Measurements from ENCODE around the gene YY1. TPM values are rescaled to one million over a fixed set of nuclear protein-coding genes. Genes with fewer than 3 reads are reported as not detected.

Gene YY1
- polyA plus RNA-seq, 1 experiment: 45.6 TPM

GRCh38 chr14:100298551-100299237, 59.8 kb downstream of the YY1 start:
- no peak for TF ChIP-seq CTCF (IDR thresholded peaks at IDR 0.05; ENCODE audit: low read depth, low read length)
- no peak overlapping the region for H3K4me3 ChIP-seq (ENCODE audit: low read depth, low read length)
- peak overlapping the region; percentile 31 for H3K27ac ChIP-seq (ENCODE audit: low read depth, low read length)
- no peak for DNase-seq (ENCODE audit: low read depth, low spot score)
- H3K27me3 ChIP-seq (ENCODE audit: control insufficient read depth, insufficient read depth, low read length): no peaks in the 10 kb centered on the region
- H3K9me3 ChIP-seq (ENCODE audit: control insufficient read depth, insufficient read depth, low read length): no peaks in the 10 kb centered on the region
- POLR2A ChIA-PET: no interaction called here
- CTCF ChIA-PET: interaction anchor here (5.0 kb wide), 1 partner anchor 13 kb away, joined by 40 read pairs; no protein-coding TSS in a partner anchor

GRCh38 chr14:100299238-100299560, 60.3 kb downstream of the YY1 start:
- Histone ChIP-seq H3K4me3 (ENCODE audit: low read depth, low read length) (no peak overlapping the region), H3K27ac (ENCODE audit: low read depth, low read length) (no peak overlapping the region), H3K9me3 (ENCODE audit: control insufficient read depth, insufficient read depth, low read length) (no peaks in the 10 kb centered on the region), H3K27me3 (ENCODE audit: control insufficient read depth, insufficient read depth, low read length) (no peaks in the 10 kb centered on the region)
- no peak for DNase-seq (ENCODE audit: low read depth, low spot score)
- TF ChIP-seq CTCF (IDR thresholded peaks at IDR 0.05; ENCODE audit: low read depth, low read length): no peak
- CTCF ChIA-PET: no interaction called here
- POLR2A ChIA-PET: no interaction called here

GRCh38 chr14:100302616-100303015, 63.7 kb downstream of the YY1 start:
- ChIA-PET POLR2A (no interaction called here), CTCF (interaction anchor here (0.6 to 3.2 kb wide), 14 partner anchors 8 to 83 kb away, joined by 3 to 11 read pairs (median 4); a partner anchor contains a TSS)
- DNase-seq (ENCODE audit: low read depth, low spot score): no peak
- H3K27me3 ChIP-seq (ENCODE audit: control insufficient read depth, insufficient read depth, low read length): no peaks in the 10 kb centered on the region
- no peak overlapping the region for H3K4me3 ChIP-seq (ENCODE audit: low read depth, low read length)
- H3K9me3 ChIP-seq (ENCODE audit: control insufficient read depth, insufficient read depth, low read length): peaks cover 5% of the 10 kb centered on the region; the same call in 1 of the 2 replicates
- TF ChIP-seq CTCF (IDR thresholded peaks at IDR 0.05; ENCODE audit: low read depth, low read length): no peak
- no peak overlapping the region for H3K27ac ChIP-seq (ENCODE audit: low read depth, low read length)

GRCh38 chr14:100303179-100303578, 64.2 kb downstream of the YY1 start:
- peak; percentile 78 for TF ChIP-seq CTCF (IDR thresholded peaks at IDR 0.05; ENCODE audit: low read depth, low read length)
- Histone ChIP-seq H3K9me3 (ENCODE audit: control insufficient read depth, insufficient read depth, low read length) (peaks cover 5% of the 10 kb centered on the region; the same call in 1 of the 2 replicates), H3K4me3 (ENCODE audit: low read depth, low read length) (no peak overlapping the region), H3K27ac (ENCODE audit: low read depth, low read length) (no peak overlapping the region), H3K27me3 (ENCODE audit: control insufficient read depth, insufficient read depth, low read length) (no peaks in the 10 kb centered on the region)
- POLR2A ChIA-PET: interaction anchor here (0.9 kb wide), 1 partner anchor 531 kb away, joined by 3 read pairs; no protein-coding TSS in a partner anchor
- no peak for DNase-seq (ENCODE audit: low read depth, low spot score)
- CTCF ChIA-PET: interaction anchor here (0.6 to 3.2 kb wide), 14 partner anchors 9 to 83 kb away, joined by 3 to 11 read pairs (median 4); a partner anchor contains a TSS

GRCh38 chr14:100303925-100304324, 65.0 kb downstream of the YY1 start:
- TF ChIP-seq CTCF (IDR thresholded peaks at IDR 0.05; ENCODE audit: low read depth, low read length): no peak
- Histone ChIP-seq H3K27me3 (ENCODE audit: control insufficient read depth, insufficient read depth, low read length) (no peaks in the 10 kb centered on the region), H3K9me3 (ENCODE audit: control insufficient read depth, insufficient read depth, low read length) (peaks cover 5% of the 10 kb centered on the region; the same call in 1 of the 2 replicates), H3K4me3 (ENCODE audit: low read depth, low read length) (no peak overlapping the region), H3K27ac (ENCODE audit: low read depth, low read length) (no peak overlapping the region)
- ChIA-PET POLR2A (interaction anchor here (0.5 to 0.9 kb wide), 2 partner anchors 44 to 530 kb away, joined by 3 read pairs; no protein-coding TSS in a partner anchor), CTCF (interaction anchor here (1.0 to 3.2 kb wide), 5 partner anchors 19 to 80 kb away, joined by 3 to 11 read pairs (median 5); a partner anchor contains a TSS)
- no peak for DNase-seq (ENCODE audit: low read depth, low spot score)

Measured in AG04450 (cell line).